Measurements from ENCODE around the gene MYO1D.

Gene MYO1D

DNA sequence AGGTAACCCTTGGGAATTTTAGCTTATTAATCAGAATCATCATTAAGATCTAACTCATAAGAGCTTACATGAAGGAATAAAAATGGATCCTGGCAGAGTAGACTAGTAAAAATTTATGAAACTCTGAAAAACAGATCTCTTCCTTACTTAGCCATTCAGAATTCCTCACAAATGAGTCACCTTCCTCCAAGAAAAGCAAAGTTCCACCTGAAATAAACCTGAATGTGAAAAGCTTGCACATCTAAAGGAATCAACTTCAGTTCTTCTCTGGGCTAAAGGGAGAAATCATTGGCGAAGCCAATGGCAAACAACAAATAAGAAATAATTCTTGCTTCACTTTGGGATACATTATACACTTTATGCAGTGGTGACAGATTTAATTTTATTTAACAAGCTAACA, 22.7 kb downstream of the MYO1D start:
- DNase-seq: no peak

GRCh38 chr17:32852811-32853210, 24.1 kb downstream of the MYO1D start:
- no peak for DNase-seq

DNA sequence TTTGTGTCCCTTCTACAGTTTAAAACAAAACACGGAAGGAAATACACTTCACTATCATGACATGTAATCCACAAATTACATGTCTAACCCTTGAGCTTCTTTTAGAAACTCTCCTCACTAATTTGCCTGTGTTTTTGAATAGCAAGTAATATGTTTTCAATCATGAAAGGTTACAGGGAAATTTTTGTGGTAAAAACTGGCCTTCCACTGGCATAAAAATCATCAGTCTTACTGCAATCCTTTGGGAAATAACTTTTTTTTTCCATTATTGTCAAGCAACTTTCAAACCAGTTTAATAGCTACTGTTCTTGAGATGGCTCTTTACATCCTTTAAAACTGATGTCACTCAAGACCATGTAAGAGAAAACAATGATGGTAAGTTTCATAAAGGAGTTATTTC, 27.0 kb downstream of the MYO1D start:
- DNase-seq: no peak

DNA sequence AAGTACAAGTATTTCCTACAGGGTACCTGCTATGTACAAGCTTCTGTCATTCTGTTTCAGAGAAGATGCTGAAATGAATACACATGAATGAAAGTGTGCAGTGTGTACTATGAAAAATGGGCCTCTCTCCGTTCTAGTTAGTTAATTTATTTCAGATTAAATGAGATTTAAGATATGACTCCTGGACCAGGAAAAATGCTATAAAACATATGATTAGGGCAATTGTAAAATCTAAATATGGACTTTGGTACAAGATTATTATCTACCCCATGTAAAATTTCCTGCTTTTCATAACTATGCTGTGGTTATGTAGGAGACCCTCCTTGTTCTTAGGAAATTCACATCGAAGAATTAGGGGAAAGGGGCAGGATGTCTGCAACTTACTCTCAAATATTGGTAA, 28.9 kb downstream of the MYO1D start:
- no peak for DNase-seq

DNA sequence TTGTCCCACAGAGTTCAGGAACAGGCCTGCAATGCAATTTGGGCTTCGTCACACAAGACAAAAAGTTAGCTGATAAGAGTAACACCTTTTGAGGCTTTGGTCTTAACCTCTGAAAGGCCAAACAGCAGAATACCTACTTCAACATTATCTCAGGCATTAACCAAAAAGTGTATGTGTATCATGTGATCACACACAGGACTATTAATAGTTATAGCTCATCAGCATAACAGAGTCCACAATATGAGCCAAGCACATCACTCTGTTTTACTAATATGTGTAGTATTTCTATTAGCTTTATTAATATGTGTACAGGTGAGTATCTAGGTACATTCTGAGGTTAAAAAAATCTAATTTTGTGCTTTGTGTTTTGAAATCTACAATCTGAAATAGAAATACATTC, 30.8 kb downstream of the MYO1D start:
- no peak for DNase-seq

DNA sequence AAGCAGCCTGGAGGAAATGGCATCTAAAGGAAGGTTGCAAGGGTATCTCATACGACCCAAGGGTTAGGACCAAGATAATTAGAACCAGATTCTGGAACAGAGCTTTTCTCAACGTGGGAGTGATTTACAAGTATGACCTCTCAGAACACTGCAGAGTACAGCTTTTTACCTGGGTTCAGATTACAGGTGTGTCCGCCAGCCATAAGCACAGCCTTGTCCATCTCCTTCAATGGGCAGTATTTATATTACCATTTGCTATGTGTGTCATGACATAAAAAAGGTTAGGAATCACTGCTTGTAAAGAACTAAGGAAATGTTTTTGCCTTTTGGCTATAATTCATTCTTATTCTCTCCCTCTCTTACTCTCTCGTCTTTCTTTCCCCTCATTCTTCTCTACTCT, 36.7 kb downstream of the MYO1D start:
- DNase-seq: no peak

- DNase-seq: no peak
Observed at GRCh38 chr17:32836527-32836926, 40.4 kb downstream of the MYO1D start.

DNA sequence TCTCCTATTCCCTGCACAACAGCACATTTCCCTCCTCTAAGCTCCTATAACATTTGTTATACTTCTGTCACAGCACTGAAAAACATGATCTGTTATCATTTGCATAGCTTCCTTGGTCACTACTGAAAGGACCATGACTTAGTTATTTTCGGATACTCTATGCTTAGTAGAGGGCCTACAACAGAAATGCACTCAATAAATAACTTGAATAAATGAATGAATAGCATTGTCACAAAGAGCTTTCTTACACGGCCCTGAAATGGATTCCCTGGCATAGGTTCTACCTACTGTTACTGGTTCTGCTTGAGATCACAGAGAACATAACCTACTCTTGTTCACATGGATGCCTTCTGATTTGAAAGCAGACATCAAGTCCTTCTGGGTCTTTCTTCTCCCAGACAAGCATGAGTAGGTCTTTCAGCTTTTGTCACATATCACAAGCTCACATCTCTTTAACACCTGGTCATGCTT, 41.6 kb downstream of the MYO1D start:
- no peak for DNase-seq

- no peak for DNase-seq
Observed at GRCh38 chr17:32834104-32834503, 42.8 kb downstream of the MYO1D start.

GRCh38 chr17:32833526-32833925, 43.4 kb downstream of the MYO1D start:
- DNase-seq: no peak

DNA sequence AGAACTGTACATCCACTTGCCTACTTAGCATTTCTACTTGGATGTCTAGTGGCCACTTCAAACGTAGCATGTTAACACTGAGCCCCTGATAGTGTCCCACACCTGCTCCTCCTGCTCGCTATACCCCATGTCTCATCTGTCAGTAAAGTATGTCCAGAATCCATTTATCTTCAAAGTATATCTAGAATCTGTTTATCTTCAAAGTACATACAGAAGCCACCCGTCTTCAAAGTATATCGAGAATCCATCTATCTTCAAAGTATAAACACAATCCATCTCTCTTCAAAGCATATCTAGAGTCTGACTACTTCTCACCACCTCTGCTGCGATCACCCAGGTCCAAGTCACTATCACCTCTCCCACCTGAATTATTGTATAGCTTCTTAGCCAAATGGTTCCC, 43.8 kb downstream of the MYO1D start:
- no peak for DNase-seq

DNA sequence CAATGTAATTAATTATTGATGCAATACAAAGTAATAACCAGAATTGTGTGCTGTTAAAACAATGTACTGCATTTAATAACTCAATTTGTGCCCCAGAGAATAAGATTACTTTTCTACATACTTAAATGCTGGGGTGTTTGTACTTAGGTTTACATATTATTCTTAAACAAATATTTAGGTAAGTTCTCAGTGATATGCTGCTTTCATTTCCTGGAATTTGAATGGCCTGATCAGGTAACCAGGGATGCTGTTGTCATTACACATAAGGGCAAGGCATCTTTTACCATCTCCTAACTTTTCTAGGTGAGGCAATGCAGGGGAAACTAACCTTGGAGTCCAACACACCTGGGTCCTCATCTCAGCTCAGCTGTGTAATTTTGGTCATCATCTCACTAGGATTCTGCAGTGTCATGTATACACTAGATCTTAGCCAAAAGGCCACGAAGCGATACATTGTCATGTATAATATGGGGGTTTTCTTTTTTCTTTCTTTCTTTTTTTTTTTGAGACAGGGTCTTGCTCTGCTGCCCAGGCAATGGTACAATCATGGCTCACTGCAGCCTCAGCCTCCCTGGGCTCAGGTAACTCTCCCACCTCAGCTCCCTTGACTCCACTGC, 45.2 kb downstream of the MYO1D start:
- no peak for DNase-seq

- no peak for DNase-seq
Observed at GRCh38 chr17:32831223-32831622, 45.7 kb downstream of the MYO1D start.

GRCh38 chr17:32828822-32829221, 48.1 kb downstream of the MYO1D start:
- DNase-seq: no peak

DNA sequence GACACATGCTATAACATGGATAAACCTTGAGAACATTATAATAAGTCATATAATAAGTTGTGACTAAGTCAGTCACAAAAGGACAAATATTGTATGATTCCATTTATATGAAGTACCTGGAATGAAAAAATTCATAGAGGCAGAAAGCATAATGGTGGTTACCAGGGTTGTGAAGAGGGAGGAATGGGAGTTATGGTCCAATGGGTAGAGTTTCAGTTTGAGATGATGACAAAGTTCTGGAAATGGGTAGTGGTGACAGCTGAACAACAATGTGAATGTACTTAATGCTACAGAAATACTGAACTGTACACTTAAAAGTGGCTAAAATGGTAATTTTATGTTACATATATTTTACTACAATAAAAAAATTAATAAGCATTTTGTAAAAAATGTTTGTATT, 49.7 kb downstream of the MYO1D start:
- no peak for DNase-seq

DNA sequence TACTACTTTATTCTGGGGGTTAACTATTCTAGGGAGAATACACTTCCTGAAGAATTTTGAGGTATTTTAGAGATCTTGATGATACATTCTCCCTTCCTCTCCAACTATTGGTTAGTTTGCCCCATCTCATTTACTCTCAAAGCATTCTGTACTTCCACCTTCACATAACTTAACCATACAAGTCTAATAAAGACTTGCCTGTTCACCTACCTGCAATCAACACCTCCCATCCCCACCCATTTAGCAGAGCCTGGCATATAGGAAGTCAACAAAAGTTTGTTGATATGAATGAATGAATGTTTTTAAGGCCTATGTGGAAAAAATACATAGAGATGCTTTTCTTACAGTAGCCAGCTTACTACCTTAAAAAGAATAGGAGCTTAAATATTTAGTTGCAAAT, 50.8 kb downstream of the MYO1D start:
- no peak for DNase-seq

DNA sequence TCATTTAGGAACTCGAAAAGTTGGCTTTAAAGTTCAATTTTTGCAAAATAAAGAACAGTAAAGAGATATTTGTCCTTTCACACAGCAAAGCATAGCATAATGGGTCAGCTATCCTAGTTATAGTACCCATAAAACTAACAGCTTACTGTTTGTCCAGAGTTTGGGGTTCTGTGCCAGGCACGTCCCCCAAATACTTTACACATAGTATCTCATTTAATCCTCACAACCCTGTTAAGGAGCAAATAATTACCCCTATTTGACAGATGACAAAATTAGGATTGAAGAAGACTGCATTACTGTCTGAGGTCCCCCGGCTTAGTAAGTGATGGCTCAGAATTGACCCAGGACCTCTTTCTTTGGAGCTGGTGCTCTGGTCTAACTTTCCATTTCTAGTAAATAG, 52.6 kb downstream of the MYO1D start:
- no peak for DNase-seq

DNA sequence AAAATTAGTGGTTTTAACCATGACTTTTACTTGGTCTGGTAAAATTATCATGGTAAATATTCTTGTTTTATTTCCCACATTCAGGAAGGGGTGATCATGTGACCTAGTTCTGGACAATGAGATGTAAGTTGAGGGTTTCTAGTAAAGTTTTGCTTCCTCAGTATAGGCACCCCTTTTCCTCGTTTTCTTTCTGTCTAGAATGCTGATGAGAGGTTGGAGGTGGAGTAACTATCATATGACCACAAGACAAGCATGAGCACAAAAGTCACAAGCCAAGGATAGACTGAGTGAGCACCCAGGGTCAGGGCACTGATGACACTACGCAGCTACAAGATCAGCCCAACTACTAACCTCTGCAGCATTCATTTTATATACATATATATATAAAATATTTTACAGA, 53.9 kb downstream of the MYO1D start:
- no peak for DNase-seq

- peak in 1 of 2 donors; percentile 7 for DNase-seq
Observed at GRCh38 chr17:32821987-32822934, 54.7 kb downstream of the MYO1D start.

DNA sequence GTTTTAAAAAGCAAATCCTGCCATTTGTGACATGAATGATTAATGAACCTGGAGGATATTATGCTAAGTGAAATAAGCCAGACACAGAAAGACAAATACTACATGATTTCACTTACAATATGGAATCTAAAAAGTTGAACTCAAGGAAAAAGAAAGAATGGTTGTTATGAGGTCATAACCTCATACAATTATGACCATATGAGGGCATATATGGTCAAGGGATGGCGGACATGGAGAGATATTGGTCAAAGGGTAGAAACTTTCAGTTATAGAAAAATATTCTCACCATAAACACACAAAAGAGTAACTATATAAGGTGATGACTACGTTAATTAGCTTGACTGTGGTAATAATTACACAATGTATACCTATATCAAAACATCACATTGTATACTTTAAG, 56.5 kb downstream of the MYO1D start:
- no peak for DNase-seq

DNA sequence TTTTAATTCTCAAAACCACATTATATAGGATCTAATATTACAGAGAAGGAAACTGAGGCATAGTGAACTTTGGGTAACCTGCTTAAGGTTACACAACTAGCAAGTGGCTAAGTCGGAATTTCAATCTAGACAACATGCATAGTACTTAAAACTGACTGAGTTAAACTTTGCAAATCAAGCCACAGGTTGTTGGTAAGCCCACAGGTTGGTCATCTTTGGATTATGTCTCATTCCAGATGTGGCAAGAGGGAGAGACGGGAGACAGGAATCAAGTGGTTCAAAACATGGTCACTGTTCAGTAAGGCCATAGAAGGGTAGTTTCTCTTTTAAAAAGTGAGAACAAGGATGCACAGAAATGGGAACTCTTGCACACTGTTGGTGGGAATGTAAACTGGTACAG, 57.1 kb downstream of the MYO1D start:
- no peak for DNase-seq

- DNase-seq: no peak
Observed at GRCh38 chr17:32819035-32819434, 57.9 kb downstream of the MYO1D start.

DNA sequence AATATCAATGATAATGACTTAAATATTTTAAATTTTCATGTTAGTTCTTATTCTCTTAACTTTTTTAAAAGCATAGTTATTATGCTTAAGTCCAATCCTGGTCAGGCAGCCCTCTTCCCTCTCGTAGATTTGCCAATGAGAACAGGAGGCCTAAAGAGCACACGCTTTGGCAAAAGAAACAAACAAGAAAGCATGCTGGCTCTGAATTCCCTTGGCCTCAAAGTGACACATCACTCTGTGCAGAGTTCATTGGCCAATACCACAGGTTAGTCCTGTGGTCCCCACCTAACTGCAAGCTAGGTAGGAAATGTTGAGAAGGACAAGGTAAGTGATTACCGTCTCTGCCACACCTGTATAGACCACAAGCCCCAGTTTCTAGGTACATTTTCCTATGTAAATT, 61.5 kb downstream of the MYO1D start:
- no peak for DNase-seq

DNA sequence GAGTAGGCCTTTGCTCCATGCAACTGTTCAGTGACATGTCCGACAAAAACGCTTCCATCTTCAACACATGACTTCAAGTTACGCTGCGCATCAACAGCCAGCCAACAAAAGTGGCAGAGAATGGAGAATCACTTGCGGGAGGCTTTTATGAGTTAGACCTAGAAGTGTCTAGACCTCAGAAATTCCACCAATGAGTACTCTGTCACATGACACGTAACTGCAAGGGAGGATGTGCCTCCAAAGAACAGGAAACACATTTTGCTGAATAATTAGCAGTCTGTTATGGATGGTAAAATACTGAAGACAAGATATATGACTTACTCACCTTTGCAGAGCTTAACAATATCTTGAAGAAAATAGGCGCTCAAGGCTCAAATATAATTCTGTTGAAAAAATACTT, 62.1 kb downstream of the MYO1D start:
- no peak for DNase-seq

- no peak for DNase-seq
Observed at GRCh38 chr17:32813021-32813420, 63.9 kb downstream of the MYO1D start.
